Anterior cingulate cortex (tissue), 58 donors: ENCODE results near the gene CTSC.

Experiments used
- DNase-seq, 58 donors: peaks; one replicate each; lab custom pipeline; 2025; lab: John Stamatoyannopoulos, UW

CTSC gene

DNA sequence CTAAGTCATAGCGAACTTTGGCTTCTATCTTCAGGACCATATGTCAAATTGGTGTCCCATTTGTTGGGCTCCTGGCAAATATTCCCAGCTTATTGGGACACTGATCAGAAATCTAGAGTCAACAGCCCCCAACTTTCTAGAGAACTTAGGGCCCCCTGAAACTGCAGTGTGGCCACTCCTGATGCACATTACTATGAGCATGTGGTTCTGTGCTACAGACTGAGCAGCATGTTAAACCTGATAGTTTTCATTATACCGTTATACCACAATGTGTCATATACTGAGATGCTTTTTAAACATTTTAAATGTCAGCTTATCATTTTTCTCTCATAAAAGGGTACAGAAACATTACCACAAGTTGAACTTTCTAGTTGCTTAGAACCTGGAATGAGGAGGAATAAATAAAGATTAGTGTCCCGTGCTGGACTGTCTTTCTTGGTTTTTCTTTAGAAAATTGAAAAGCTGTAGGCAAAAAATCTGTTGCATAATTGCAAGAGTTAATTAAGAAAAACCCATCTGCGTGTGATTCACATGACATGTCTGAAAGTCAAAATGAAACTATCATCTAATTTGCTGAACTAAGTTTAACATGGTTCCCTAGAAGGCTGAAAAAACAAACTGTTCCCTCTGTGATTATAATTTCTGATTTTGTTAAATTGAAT is 16.4 kb upstream of the CTSC start:
- no peak for DNase-seq

DNA sequence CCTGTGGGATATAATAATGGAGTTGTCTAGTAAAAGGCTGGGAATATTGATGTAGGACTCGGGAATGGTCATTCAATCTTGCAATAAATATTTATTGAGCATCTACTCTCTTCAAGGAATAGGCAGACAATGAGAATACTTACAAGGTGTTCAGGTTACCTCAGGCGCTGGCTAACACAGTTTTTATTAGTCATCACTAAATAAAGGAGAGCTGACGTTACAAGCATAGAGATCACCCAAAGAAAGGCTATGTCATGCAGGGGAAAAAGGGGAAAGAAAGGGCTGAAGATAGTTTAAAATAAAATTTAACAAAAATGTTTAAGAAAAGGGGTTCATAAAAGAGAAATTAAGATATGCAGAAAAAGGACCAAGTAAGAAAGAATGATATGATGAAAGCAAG is 15.8 kb upstream of the CTSC start:
- DNase-seq = no peak

DNA sequence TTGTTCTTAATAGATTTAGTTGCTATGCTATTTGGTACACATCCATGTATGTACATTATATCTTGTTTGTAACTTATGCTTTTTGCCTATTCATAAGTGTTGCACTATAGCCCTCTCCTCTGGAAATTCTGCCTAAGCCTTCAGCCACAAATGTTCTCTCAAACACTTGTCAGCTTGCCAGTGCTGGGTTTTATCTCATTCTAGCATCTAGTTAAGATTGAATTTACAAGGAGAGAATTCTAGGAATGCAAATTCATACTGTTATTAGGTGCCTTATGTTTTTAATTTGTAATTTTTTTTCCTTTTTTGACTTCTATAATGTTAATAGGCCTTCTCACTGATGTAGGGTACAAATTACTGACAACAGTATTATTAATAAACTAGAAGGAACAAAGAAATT is 14.6 kb upstream of the CTSC start:
- DNase-seq = no peak

DNA sequence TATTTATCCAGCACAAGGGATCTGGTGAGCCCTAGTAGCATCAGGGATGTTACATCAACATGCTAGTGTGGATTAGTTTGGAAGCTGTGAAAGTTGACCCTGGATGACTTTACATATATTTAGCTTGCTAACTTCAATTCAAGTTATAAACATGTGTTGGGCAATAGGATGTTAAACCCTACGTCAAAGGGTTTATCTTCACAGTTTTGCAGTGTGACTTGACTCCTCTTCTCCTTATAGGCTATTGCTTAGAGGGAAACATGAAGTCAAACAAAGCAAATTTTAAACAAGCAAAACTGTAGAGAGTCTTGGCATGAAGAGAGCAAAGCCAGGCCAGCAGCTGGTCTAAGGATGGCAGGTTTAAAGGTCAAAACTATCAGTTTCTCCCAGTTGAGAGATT is 11.3 kb upstream of the CTSC start:
- DNase-seq = no peak

DNA sequence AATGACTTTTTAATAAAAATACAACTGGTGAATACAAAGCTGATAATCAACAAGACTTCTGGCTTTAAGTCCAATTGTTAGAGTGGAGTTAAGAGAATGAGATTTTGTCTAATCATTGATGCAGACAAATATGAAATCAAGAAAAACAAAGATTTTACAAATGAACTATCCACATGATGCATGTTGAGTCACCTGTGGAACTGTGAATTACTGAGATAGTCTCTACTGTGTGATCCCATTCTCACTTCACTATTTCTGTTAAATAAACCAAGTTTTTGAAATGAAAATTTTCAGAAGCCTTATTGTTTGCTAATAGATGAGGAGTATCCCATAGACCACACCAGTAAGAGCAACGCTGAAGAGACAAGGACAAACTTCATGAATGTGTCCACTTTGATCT is 8.4 kb upstream of the CTSC start:
- DNase-seq = no peak

DNA sequence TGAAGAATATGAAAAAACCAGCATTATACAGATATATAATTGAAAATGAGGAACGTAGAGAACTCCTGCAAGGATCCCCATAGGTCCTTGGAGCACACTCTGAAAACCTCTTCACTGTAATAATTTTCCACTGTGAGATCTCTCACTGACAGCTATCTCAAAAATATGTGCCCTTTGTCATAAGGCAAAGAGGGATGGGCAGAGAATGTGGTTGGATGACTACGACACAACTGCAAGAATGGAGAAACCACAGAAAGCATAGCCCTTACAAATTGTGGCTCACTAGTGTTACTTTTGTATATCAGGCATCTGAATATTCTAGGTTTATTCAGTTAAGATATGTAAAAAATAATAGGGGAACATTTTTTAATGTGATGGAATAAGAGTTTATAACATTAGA is 7.9 kb upstream of the CTSC start:
- no peak for DNase-seq

DNA sequence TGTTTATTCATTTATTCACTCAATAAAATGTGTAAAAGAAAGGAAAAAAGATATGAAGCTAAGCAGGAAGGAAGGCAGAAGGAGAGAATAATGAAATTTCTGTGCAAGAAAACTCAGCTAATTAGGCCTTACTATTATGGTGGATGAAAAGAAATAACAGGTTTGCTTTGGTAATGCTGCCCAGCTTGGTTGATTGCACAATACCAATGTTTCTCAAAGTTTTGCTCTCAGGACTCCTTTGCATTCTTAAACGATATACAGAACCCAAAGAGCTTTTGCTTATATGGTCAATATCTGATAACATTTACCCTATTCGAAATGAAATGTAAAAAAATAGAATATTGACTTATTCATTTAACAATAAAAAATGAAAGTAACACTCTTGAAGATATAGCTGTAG is 7.3 kb upstream of the CTSC start:
- DNase-seq = no peak

DNA sequence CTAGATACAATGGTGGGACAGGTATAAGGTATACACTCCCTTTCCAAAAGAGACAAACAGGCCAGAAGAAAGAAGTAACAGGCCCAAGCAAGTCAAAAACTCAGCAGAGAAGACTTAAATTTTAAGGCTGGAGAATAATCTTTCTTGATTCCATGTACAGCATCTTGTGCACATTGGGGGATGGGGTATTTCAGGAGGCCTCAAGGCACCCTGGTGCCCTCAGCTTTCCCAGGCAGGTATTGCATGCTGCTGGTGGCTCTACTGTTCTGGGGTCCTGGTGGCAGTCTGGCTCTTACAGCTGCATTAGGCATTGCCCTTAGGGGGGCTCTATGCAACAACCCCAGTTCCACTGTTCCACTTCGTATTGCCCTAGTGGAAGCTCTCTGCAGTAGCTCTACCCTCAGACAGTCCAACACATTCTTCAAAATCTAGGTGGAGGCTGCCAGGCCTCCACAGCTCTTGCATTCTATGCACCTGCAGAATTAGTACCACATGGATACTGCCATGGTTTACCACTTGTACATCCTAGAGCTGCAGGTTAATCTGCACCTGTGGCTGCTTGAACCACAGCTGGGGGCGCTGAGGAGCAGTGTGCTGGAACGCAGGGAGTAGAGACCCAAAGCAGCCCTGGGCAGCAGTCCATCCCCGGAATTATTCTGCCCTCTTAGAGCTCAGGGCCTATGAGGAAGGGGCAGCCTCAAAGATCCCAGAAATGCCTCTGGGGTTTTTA is 4.2 kb upstream of the CTSC start:
- DNase-seq = no peak

DNA sequence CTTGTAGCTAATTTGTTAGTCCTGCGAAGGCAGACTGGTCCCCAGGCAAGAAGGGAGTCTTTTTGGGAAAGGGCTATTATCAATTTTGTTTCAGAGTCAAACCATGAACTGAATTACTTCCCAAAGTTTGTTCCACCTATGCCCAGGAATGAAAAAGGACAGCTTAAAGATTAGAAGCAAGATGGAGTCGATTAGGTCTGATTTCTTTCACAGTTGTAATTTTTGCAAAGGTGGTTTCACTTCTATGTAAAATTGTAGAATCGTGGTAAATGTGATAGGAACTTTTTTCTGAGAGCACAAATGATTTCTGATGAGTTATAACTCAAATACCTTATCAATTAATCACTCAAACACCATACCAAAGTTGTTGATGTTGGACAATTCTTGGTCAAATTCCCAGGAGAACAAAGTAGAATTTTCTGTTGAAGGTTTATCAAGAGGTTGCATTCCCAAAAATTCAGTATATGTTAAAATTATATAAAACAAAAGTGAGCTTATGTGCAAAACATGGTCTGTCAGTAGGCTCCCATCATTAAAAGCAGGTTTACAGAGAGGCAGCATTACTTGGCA is 2.9 kb upstream of the CTSC start:
- no peak for DNase-seq

DNA sequence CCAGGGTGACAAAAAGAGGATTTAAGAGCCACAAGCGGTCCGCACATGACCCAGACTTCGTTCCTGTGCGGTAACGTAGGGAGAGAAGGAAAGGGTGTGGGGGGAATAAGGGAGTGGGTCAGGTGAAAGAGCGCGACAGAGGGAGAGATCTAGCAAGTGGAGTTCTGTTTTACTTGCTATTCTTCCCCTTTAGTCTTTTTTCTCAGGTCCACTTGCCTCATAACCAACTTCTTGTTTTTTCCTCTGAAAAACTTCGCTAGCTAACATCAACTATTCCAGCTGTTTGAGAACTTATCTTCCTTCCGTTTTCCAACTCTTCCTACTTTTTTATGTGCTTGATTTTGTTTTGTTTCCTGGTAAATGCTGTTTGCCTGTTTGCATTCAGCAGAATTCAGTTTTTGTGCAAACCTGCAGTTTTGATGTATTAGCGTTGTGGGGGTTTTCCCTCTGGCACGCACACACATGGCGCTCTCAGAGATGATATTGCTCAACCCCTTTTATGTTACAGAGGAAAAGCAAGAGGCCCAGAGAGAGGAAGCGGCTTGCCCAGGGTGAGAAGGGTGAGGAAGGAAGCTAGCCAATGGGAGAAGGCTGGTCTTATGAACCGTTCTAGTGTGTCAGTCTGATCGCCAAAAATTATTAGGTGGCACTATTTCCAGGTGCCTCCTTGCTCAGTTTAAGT is 592 bp upstream of the CTSC start:
- peak in 13 of 58 donors; percentile 1 to 27 (median 5) for DNase-seq

DNA sequence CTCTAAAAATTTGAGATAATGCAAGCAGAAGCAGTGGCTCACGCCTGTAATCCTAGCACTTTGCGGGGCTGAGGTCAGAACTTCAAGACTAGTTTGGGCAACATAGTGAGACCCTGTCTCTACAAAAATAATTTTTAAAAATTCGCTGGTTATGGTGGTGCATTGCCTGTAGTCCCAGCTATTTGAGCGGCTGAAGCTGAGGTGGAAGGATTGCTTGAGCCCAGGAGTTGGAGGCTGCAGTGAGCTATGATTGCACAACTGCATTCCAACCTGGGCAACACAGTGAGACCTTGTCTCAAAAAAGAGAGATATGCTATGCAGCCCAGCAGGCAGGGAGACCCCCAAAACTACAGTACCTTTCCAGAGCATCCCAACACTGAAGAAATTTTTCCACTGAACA is 2.3 kb downstream of the CTSC start:
- no peak for DNase-seq

DNA sequence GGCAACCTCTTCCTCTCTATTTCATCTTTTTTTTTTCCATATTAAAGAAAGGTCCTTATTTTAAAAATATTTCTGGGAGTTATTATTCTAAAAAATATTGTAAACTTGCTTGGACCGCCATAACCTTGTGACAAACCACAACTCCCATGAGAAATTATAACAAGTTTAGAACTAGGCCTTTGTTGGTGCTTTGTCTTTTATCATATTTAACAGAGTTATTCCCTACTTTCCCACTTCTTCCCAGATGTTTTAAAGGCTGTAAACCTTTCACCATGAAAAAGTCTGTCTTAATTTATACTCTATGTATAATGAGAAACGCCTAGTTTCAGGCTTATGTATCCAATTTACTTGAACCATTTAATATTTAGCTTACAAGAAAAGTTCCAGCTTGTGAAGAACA is 3.7 kb downstream of the CTSC start:
- DNase-seq = no peak

DNA sequence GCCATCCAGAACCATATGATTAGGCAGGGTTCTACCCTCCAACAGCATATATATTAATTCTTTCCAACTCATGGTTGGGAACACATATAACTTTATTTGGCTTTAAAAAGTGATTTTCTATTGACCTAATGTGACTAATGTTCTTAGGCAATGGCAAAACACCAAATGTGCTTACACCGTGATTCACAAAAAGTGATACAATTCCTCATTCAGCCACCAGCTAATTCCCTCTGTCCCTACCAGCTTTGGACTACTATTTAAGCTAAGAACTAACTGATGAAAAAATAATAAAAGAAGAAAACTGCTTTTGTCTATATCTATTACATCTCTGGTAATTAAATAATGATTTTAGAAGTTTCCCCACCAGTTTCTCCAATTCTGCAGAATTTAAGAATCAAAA is 4.7 kb downstream of the CTSC start:
- no peak for DNase-seq

DNA sequence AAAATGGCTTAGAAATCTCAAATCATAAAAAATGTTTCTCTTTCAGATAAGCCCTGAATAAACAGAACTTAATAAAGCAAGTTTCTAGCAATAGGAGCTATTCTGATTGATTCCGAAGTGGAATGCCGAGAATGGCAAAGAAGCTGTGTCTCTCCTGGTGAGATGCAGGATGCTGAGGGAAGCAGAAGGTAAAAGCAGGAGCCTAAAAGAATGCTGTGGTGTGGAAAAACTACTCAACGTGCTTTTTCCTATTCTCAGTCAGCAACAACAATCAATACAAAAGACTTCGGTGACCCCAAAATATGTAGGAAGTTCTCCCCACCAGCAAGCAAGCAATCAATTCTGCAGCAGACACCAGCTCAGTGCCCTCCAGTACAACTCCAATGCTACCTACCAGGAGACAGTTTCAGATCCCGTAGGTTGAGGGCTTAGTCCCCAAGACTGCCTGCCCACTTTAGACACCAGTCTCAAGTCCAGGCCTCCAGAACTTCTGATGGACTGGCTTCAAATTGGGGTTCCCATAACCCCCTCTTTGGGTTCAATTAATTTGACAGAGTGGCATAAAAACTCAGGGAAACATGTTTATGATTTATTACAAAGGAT is 6.6 kb downstream of the CTSC start:
- DNase-seq = no peak

DNA sequence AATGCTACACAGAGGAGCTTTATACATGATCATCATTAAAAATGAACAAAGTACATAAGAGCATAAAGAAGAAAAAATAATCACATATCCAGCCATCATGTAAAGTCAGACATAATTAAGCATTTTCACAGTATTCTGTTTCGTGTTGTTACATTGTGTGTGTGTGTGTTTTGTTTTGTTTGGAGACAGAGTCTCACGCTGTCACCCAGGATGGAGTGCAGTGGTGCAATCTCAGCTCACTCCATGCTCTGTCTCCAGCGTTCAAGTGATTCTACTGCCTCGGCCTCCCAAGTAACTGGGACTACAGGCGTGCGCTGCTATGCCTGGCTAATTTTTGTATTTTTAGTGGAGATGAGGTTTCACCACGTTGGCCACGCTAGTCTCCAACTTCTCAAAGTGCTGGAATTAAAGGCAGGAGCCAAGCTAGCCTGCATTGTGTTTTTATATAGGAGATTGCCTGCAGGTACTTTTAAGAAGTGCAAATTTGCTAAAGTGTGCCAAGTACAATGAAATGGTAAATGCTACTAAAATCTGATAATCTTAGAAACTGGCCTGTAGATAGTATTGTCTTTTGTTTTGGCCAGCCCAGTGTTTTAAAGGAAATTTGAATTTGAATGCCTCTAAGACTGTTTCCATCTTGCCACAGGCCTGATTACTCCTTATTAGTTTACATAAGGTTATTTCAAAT is 7.8 kb downstream of the CTSC start:
- DNase-seq = no peak

DNA sequence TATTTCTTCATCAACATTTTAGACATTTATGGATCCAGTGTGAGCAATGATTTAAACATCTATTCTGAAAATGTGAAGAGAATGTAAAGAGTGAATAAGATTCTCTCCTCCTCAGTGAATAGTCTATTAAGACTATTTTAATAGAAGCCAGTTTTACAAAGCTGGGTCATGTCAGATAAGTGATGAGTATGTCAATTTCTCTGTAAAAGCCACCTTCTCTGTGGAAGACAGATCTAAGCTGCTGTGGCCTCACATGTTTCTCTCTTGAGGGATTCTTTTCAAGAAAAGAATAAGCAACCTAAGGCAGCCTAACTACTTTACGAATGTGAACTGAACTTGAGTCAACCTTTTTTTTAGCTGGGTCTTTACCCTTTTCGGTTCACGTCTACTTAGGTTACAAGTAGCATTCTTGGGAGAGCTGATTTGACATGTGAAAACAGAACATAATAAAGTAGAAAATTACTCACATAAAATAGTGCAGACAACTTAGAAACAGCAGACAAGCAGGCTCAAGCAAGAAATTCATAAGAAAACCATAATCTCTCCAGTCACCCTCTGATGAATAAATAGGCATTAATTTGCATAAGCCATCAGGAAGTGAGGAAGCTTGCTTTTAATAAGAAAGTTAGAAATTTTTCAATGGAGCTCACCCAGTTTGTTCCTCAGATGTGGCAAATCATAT is 9.9 kb downstream of the CTSC start:
- DNase-seq = no peak

DNA sequence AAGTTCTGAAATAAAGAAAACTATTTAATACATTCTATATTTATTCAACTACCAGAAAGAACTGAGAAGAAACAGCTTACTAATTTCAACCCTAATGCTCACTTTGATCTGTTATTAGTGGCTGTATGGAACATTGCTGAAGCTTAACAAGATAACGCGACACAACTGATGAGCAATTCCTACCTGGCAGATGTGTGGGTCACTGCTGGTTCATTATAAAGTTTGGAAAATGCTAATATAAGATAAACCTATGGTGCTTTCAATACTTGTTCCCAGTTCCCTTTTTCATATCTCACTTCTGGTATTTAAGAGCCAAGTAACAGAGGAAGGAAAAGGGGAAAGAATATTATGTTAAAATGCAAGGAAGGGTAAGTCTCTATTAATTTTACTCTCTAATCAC is 10.5 kb downstream of the CTSC start:
- no peak for DNase-seq

DNA sequence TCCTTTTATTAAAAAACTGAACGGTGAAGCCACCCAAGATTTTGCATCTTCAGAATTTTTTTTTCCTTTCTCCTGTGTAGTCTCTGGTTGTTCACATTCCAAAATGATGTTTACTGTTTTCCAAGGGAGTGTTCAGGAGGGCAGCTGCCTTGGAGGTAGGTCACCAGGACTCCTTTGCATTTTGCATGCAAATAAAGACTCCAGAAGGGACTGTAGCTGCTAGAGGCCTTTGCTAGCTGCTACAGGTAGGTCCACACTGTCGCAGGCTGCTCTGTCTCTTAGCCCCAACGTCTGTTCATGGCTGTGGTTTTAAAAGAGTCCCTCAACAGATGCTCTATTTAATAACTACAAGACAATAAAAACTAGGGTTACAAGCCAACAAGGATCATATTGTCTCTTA is 11.4 kb downstream of the CTSC start:
- DNase-seq = no peak

DNA sequence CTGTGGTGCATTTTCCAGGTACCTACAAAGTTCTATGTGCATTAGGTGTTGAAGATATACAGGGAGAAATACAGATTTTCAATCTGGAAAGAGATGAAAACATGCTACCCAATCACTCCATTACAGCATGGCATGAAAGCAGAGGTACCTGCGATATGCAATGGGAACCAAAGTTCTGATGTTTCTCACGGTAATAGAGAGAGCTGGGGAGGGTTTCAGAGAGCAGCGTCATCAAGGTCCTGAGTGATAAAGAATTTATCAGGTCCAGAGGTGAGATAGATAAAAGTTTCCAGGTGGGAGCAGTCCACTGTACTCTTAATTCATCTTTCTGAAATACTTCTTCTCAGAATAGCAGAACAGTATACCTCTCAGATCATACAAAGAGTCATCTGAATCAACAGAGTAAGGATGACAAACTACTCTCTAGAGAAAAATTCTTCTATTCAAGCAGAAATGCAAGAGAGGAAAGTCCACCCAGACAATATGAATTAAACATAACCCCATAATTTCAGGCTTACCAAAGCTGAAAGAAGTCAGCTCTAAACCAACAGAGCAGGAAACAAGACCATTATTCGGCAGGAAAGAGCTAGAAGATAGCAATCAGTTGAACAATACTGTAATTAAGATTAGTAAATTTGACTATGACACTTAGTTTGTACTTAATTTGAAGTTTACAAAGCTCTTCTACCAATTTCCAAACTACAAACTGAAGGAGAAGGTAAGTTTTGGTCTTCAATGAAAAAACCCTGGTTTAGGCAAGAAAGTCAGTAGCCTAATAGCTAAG is 12.8 kb downstream of the CTSC start:
- no peak for DNase-seq
